Measurements from ENCODE around the gene CNTROB. TPM values are rescaled to one million over a fixed set of nuclear protein-coding genes. Genes with fewer than 3 reads are reported as not detected.

Gene CNTROB
- total RNA-seq, 1 donor from 2014 or later, result 40.5 TPM

GRCh38 chr17:7977805-7978204, 45.8 kb downstream of the CNTROB start:
- intact Hi-C loops (cut with micrococcal nuclease), result no loop called here

- intact Hi-C loops (cut with micrococcal nuclease), result no loop called here
Measured at GRCh38 chr17:7982173-7982572, 50.2 kb downstream of the CNTROB start.

- intact Hi-C loops (cut with micrococcal nuclease), result no loop called here
Measured at GRCh38 chr17:7982666-7983065, 50.7 kb downstream of the CNTROB start.

- intact Hi-C loops (cut with micrococcal nuclease), result no loop called here
Measured at GRCh38 chr17:7984904-7985303, 52.9 kb downstream of the CNTROB start.

GRCh38 chr17:7987112-7987893, 55.3 kb downstream of the CNTROB start:
- intact Hi-C loops (cut with micrococcal nuclease), result no loop called here

- intact Hi-C loops (cut with micrococcal nuclease), result loop anchor here (1.0 to 2.0 kb wide), 4 partner anchors 56 to 126 kb away; partner anchors contain the start of gene CNTROB
Measured at GRCh38 chr17:7988750-7989178, 56.8 kb downstream of the CNTROB start.

- intact Hi-C loops (cut with micrococcal nuclease), result loop anchor here (1.0 to 2.0 kb wide), 8 partner anchors 51 to 247 kb away; partner anchors contain the start of gene NAA38
Measured at GRCh38 chr17:7989781-7990655, 58.0 kb downstream of the CNTROB start.

- intact Hi-C loops (cut with micrococcal nuclease), result no loop called here
Measured at GRCh38 chr17:7992516-7992915, 60.5 kb downstream of the CNTROB start.

GRCh38 chr17:7992924-7993323, 60.9 kb downstream of the CNTROB start:
- intact Hi-C loops (cut with micrococcal nuclease), result no loop called here

- intact Hi-C loops (cut with micrococcal nuclease), result no loop called here
Measured at GRCh38 chr17:7993972-7994589, 62.1 kb downstream of the CNTROB start.

GRCh38 chr17:7995724-7996123, 63.7 kb downstream of the CNTROB start:
- intact Hi-C loops (cut with micrococcal nuclease), result no loop called here

- intact Hi-C loops (cut with micrococcal nuclease), result no loop called here
Measured at GRCh38 chr17:7997186-7997585, 65.2 kb downstream of the CNTROB start.

Other genes with a start within 250 kb of the CNTROB start
- 207 and 218 TPM in 2 replicates for gene TP53, start 244.7 kb upstream of the CNTROB start, total RNA-seq
- gene WRAP53, start 243.7 kb upstream of the CNTROB start, total RNA-seq, result 19.7 and 23.9 TPM in 2 replicates
- gene EFNB3, start 227.0 kb upstream of the CNTROB start, total RNA-seq, result 0.05 TPM in 1 of 2 replicates, not detected in the other
- not detected in 2 replicates for gene DNAH2, start 214.5 kb upstream of the CNTROB start, total RNA-seq
- gene KDM6B, start 98.0 kb upstream of the CNTROB start, total RNA-seq, result 35.5 and 39.7 TPM in 2 replicates
- 1.6 TPM in 2 replicates for gene TMEM88, start 77.1 kb upstream of the CNTROB start, total RNA-seq
- 51.5 and 59.9 TPM in 2 replicates for gene NAA38, start 74.6 kb upstream of the CNTROB start, total RNA-seq
- 7.0 and 7.9 TPM in 2 replicates for gene CYB5D1, start 74.2 kb upstream of the CNTROB start, total RNA-seq
- gene CHD3, start 43.4 kb upstream of the CNTROB start, total RNA-seq, result 142 and 145 TPM in 2 replicates
- 2.9 and 3.9 TPM in 2 replicates for gene RNF227, start 15.9 kb upstream of the CNTROB start, total RNA-seq
- 9.1 and 9.8 TPM in 2 replicates for gene KCNAB3, start 2.4 kb upstream of the CNTROB start, total RNA-seq
- gene TRAPPC1, start 260 bp upstream of the CNTROB start, total RNA-seq, result 194 and 203 TPM in 2 replicates
- gene GUCY2D, start 70.4 kb downstream of the CNTROB start, total RNA-seq, result not detected in 2 replicates
- not detected in 2 replicates for gene ALOX15B, start 106.9 kb downstream of the CNTROB start, total RNA-seq
- 0.29 TPM in 1 of 2 replicates, not detected in the other for gene ALOX12B, start 155.5 kb downstream of the CNTROB start, total RNA-seq
- not detected in 2 replicates for gene ALOXE3, start 186.3 kb downstream of the CNTROB start, total RNA-seq
- gene HES7, start 191.9 kb downstream of the CNTROB start, total RNA-seq, result 0.12 and 1.2 TPM in 2 replicates
- 33.5 and 34.8 TPM in 2 replicates for gene PER1, start 220.2 kb downstream of the CNTROB start, total RNA-seq
- gene VAMP2, start 230.7 kb downstream of the CNTROB start, total RNA-seq, result 80.1 and 84.3 TPM in 2 replicates
- 22.9 and 26.9 TPM in 2 replicates for gene TMEM107, start 244.2 kb downstream of the CNTROB start, total RNA-seq